HepG2 (cell line): Measurements from ENCODE around the gene ASB3. TPM values are rescaled to one million over a fixed set of nuclear protein-coding genes. Genes with fewer than 3 reads are reported as not detected.

Experiments
- ATAC-seq: fragments of 200-7000 bp; cut with Tn5 transposase; 3 replicates; pipeline ENCODE4 v1.9.1; 2020; ENCODE audit warnings: mild to moderate bottlenecking, moderate library complexity
- BruUV-seq: library from RNA; stranded (reverse); fragments of 400-500 nt; replicated peaks from 2 replicates; lab custom pipeline; 2021; lab: Mats Ljungman, UMichigan
- CTCF ChIA-PET: fragments of 300-600 bp; formaldehyde crosslinking; extraction: SDS; loops from one replicate; lab custom pipeline; 2021; ENCODE audit warnings: low total read pairs, inconsistent platforms, low intra/inter-chr PET ratio; lab: Yijun Ruan, JAX
- POLR2A ChIA-PET: fragments of 350-600 bp; sonication (Branson Sonifier 250); formaldehyde crosslinking; loops from one replicate; lab custom pipeline; 2020; ENCODE audit warnings: antibody characterized with exemption, inconsistent platforms; lab: Yijun Ruan, JAX
- DNase-seq: peaks from one replicate; pipeline ENCODE4 v3.0.0-alpha.2; 2015; ENCODE audit warnings: low spot score
- FAIRE-seq: peaks from 3 replicates; lab custom pipeline; 2011; peaks lifted over from hg19 to GRCh38; lab: Jason Lieb, UNC
- H2AFZ ChIP-seq: one replicate; pipeline ENCODE4 v1.6.1; 2011; ENCODE audit warnings: low read length, inconsistent platforms
- H3K27ac ChIP-seq: fragments of 300-600 bp; 3 replicates; pipeline ENCODE4 v1.8.0; 2011; ENCODE audit warnings: mixed run types, mild to moderate bottlenecking, mixed read lengths, low read length, inconsistent platforms; ENCODE audit not compliant: insufficient read depth; ENCODE audit errors: extremely low read length
- H3K27me3 ChIP-seq, 2 experiments: fragments of 200-600 bp in 1 of 2; 2 replicates in 1 of 2; 3 replicates in 1 of 2; pipeline versions ENCODE4 v1.6.0 to v1.8.0; 2011; ENCODE audit warnings: low read length in 2 of 2, mild to moderate bottlenecking in 2 of 2, moderate library complexity in 2 of 2, inconsistent platforms in 1 of 2; ENCODE audit not compliant: insufficient read depth in 2 of 2, control insufficient read depth in 1 of 2
- H3K36me3 ChIP-seq, 2 experiments: fragments of 200-600 bp in 1 of 2; replicated peaks in 1 of 2; 2 replicates in 1 of 2; 3 replicates in 1 of 2; pipeline versions ENCODE4 v1.5.1 to v1.8.0; 2011; ENCODE audit warnings: low read length in 2 of 2, inconsistent platforms in 1 of 2; ENCODE audit not compliant: insufficient read depth in 2 of 2, control insufficient read depth in 1 of 2
- H3K4me1 ChIP-seq: 2 replicates; pipeline ENCODE4 v1.5.1; 2012; ENCODE audit warnings: low read length, inconsistent platforms; ENCODE audit not compliant: insufficient read depth
- H3K4me2 ChIP-seq: 2 replicates; pipeline ENCODE4 v1.6.0; 2011; ENCODE audit warnings: low read depth, low read length, inconsistent platforms
- H3K4me3 ChIP-seq, 3 experiments: fragments of 200-600 bp in 1 of 3; sonication (generic), shearing (Covaris generic) in 1 of 3; replicated peaks in 1 of 3; 2 replicates each; pipeline ENCODE4 v1.5.1; 2011 to 2016; ENCODE audit warnings: low read length in 3 of 3, inconsistent platforms in 2 of 3, low read depth in 2 of 3, mild to moderate bottlenecking in 2 of 3, control low read depth in 1 of 3, mixed read lengths in 1 of 3; ENCODE audit not compliant: insufficient read depth in 1 of 3
- H3K79me2 ChIP-seq: one replicate; pipeline ENCODE4 v1.6.1; 2011; ENCODE audit warnings: low read length, inconsistent platforms; ENCODE audit not compliant: insufficient read depth
- H3K9ac ChIP-seq: 2 replicates; pipeline ENCODE4 v1.6.0; 2011; ENCODE audit warnings: mild to moderate bottlenecking, low read depth, low read length, inconsistent platforms; ENCODE audit not compliant: insufficient read depth
- H3K9me3 ChIP-seq: 2 replicates; pipeline ENCODE4 v1.5.1; 2012; ENCODE audit warnings: mild to moderate bottlenecking, low read length
- H4K20me1 ChIP-seq: 2 replicates; pipeline ENCODE4 v1.6.0; 2011; ENCODE audit warnings: inconsistent platforms, mild to moderate bottlenecking, low read length, moderate library complexity; ENCODE audit not compliant: insufficient read depth
- CAMTA2 ChIP-seq: sonication (generic); formaldehyde crosslinking; IDR thresholded peaks from 2 replicates; pipeline ENCODE4 v1.4.0; 2020; ENCODE audit warnings: mild to moderate bottlenecking, missing genetic modification reagents, borderline replicate concordance
- CEBPG ChIP-seq: IDR thresholded peaks from 2 replicates; pipeline ENCODE4 v1.6.1; 2016
- CHD2 ChIP-seq: IDR thresholded peaks from 2 replicates; pipeline ENCODE4 v1.6.1; 2011; ENCODE audit warnings: low read depth, low read length, improper control_type of control experiment
- CREBL2 ChIP-seq: sonication (generic); formaldehyde crosslinking; IDR thresholded peaks from 2 replicates; pipeline ENCODE4 v1.8.1; 2023; ENCODE audit warnings: missing genetic modification reagents, mild to moderate bottlenecking, borderline replicate concordance
- NPAS2 ChIP-seq: sonication (generic); formaldehyde crosslinking; IDR thresholded peaks from 2 replicates; pipeline ENCODE4 v1.8.0; 2022; ENCODE audit warnings: mild to moderate bottlenecking, missing genetic modification reagents, borderline replicate concordance
- RELA ChIP-seq: sonication (generic); formaldehyde crosslinking; IDR thresholded peaks from 2 replicates; pipeline ENCODE4 v1.4.0; 2020; ENCODE audit warnings: missing genetic modification reagents
- SMAD9 ChIP-seq: sonication (generic); formaldehyde crosslinking; IDR thresholded peaks from 2 replicates; pipeline ENCODE4 v1.5.1; 2020; ENCODE audit warnings: mild to moderate bottlenecking, missing genetic modification reagents
- SNRNP70 ChIP-seq: fragments of 200-400 bp; formaldehyde crosslinking; IDR thresholded peaks from 2 replicates; pipeline ENCODE4 v1.6.1; 2017; ENCODE audit warnings: mild to moderate bottlenecking, low read depth, low read length, moderate library complexity
- TEAD3 ChIP-seq: optimal IDR thresholded peaks from 2 replicates; pipeline ENCODE3; 2016; ENCODE audit warnings: borderline replicate concordance
- TOE1 ChIP-seq: sonication (generic); formaldehyde crosslinking; IDR thresholded peaks from 2 replicates; pipeline ENCODE4 v1.4.0; 2020; ENCODE audit warnings: mild to moderate bottlenecking, missing genetic modification reagents
- XBP1 ChIP-seq: sonication (generic); formaldehyde crosslinking; IDR thresholded peaks from 2 replicates; pipeline ENCODE4 v1.5.0; 2020; ENCODE audit warnings: missing genetic modification reagents
- ZNF160 ChIP-seq: sonication (generic); formaldehyde crosslinking; IDR thresholded peaks from 2 replicates; pipeline ENCODE4 v1.8.0; 2022; ENCODE audit warnings: mild to moderate bottlenecking, inconsistent platforms, missing genetic modification reagents
- ZNF292 ChIP-seq: sonication (generic); formaldehyde crosslinking; IDR thresholded peaks from 2 replicates; pipeline ENCODE4 v1.8.1; 2022; ENCODE audit warnings: mild to moderate bottlenecking, low read depth, missing genetic modification reagents, borderline replicate concordance
- ZNF431 ChIP-seq: sonication (generic); formaldehyde crosslinking; IDR thresholded peaks from 2 replicates; pipeline ENCODE4 v1.9.0; 2022; ENCODE audit warnings: missing genetic modification reagents, low read depth, mild to moderate bottlenecking, borderline replicate concordance
- ZNF451 ChIP-seq: sonication (generic); formaldehyde crosslinking; IDR thresholded peaks from 2 replicates; pipeline ENCODE4 v1.5.0; 2020; ENCODE audit warnings: mild to moderate bottlenecking, missing genetic modification reagents
- ZNF670 ChIP-seq: sonication (generic); formaldehyde crosslinking; IDR thresholded peaks from 2 replicates; pipeline ENCODE4 v1.8.0; 2022; ENCODE audit warnings: mild to moderate bottlenecking, missing genetic modification reagents, borderline replicate concordance
- WGBS: methylation state at CpG from one replicate; pipeline ENCODE4 v1.1.6; 2017; ENCODE audit warnings: low lambda C conversion rate; 5-methylcytosine and 5-hydroxymethylcytosine counted together
- in situ Hi-C: cut with HindIII; loops from 2 replicates; pipeline ENCODE4 v1.10.0; 2017; ENCODE audit warnings: low pct_unique_long_range_greater_than_20kb; ENCODE audit not compliant: extremely low pct_ligation_motif_present
- intact Hi-C: fragments of 100-400 bp; cut with micrococcal nuclease; formaldehyde crosslinking; loops from one replicate; pipeline ENCODE4 v1.10.0; 2022; ENCODE audit not compliant: unreplicated experiment
- polyA plus RNA-seq, 8 experiments: library from polyadenylated mRNA; depleted of rRNA in 3 of 8; stranded (reverse) in 7 of 8; unstranded in 1 of 8; fragments of >200 nt; fragmentation: Illumina TruSeq in 4 of 8; extraction: Trizol in 4 of 8; gene quantifications; 2 replicates each; pipeline versions ENCODE4 v1.2.1 to v1.2.3, GENCODE V29; 2011 to 2016; ENCODE audit warnings: low read depth in 4 of 8, missing spikeins in 1 of 8, mixed read lengths in 1 of 8; ENCODE audit not compliant: insufficient read depth in 1 of 8
- total RNA-seq, 5 experiments: library from RNA; depleted of rRNA; stranded (reverse); fragments of >200 nt; fragmentation: Illumina TruSeq; extraction: Trizol; gene quantifications; 2 replicates each; pipeline ENCODE4 v1.2.3, GENCODE V29; 2016; ENCODE audit warnings: low read depth in 1 of 5
- TF ChIP-seq, protein P1 (sequence below): sonication (generic); formaldehyde crosslinking; IDR thresholded peaks from 2 replicates; pipeline ENCODE4 v1.4.0; 2020; ENCODE audit warnings: missing genetic modification reagents
- TF ChIP-seq, protein P2 (sequence below): sonication (generic); formaldehyde crosslinking; IDR thresholded peaks from 2 replicates; pipeline ENCODE4 v1.4.0; 2020; ENCODE audit warnings: missing genetic modification reagents; ENCODE audit errors: not compliant biosample characterization
- TF ChIP-seq, protein P3 (sequence below): sonication (generic); formaldehyde crosslinking; IDR thresholded peaks from 2 replicates; pipeline ENCODE4 v1.5.0; 2020; ENCODE audit warnings: mild to moderate bottlenecking, missing genetic modification reagents

The ASB3 gene
- total and polyA plus RNA-seq, 2 of the 13 experiments (the other 11 are each of a cell fraction or from before 2014, with no cell fraction given), result 40.1 to 41.8 TPM

GRCh38 chr2:53755121-53755520 is 31.6 kb downstream of the ASB3 start:
- DNase-seq (no peak), ATAC-seq (no peak), FAIRE-seq (no peak)
- Histone ChIP-seq H3K4me3 (no peak overlapping the region), H3K4me1 (no peaks in the 10 kb centered on the region), H3K9me3 (no peaks in the 10 kb centered on the region), H3K4me2 (no peak overlapping the region), H3K27ac (no peak overlapping the region), H3K36me3 (peaks cover 6 to 22% of the 10 kb centered on the region in 2 experiments), H3K9ac (no peak overlapping the region), H4K20me1 (no peaks in the 10 kb centered on the region), H3K27me3 (no peaks in the 10 kb centered on the region), H2AFZ (no peak overlapping the region), H3K79me2 (no peaks in the 10 kb centered on the region)
- intact Hi-C loops (no loop called here), in situ Hi-C loops (no loop called here)
- BruUV-seq, result no TSS peak
- POLR2A ChIA-PET, result no interaction called here
- no peak for TF ChIP-seq ZNF670 (CRISPR knock-in tag)
- TF ChIP-seq ZNF431, result no peak
- no peak for TF ChIP-seq CREBL2 (CRISPR knock-in tag)
- no peak for TF ChIP-seq ZNF292 (CRISPR knock-in tag)
- no peak for TF ChIP-seq CAMTA2
- no peak for TF ChIP-seq TOE1 (CRISPR knock-in tag)
- no peak for TF ChIP-seq ZNF160 (CRISPR knock-in tag)
- TF ChIP-seq CEBPG (CRISPR knock-in tag), result no peak
- TF ChIP-seq TEAD3, result no peak
- TF ChIP-seq, protein P1, sequence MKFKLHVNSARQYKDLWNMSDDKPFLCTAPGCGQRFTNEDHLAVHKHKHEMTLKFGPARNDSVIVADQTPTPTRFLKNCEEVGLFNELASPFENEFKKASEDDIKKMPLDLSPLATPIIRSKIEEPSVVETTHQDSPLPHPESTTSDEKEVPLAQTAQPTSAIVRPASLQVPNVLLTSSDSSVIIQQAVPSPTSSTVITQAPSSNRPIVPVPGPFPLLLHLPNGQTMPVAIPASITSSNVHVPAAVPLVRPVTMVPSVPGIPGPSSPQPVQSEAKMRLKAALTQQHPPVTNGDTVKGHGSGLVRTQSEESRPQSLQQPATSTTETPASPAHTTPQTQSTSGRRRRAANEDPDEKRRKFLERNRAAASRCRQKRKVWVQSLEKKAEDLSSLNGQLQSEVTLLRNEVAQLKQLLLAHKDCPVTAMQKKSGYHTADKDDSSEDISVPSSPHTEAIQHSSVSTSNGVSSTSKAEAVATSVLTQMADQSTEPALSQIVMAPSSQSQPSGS (CRISPR knock-in tag), result no peak
- TF ChIP-seq SMAD9 (CRISPR knock-in tag), result no peak
- TF ChIP-seq XBP1 (CRISPR knock-in tag), result no peak
- TF ChIP-seq, protein P2, sequence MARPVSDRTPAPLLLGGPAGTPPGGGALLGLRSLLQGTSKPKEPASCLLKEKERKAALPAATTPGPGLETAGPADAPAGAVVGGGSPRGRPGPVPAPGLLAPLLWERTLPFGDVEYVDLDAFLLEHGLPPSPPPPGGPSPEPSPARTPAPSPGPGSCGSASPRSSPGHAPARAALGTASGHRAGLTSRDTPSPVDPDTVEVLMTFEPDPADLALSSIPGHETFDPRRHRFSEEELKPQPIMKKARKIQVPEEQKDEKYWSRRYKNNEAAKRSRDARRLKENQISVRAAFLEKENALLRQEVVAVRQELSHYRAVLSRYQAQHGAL, result no peak
- TF ChIP-seq, protein P3, sequence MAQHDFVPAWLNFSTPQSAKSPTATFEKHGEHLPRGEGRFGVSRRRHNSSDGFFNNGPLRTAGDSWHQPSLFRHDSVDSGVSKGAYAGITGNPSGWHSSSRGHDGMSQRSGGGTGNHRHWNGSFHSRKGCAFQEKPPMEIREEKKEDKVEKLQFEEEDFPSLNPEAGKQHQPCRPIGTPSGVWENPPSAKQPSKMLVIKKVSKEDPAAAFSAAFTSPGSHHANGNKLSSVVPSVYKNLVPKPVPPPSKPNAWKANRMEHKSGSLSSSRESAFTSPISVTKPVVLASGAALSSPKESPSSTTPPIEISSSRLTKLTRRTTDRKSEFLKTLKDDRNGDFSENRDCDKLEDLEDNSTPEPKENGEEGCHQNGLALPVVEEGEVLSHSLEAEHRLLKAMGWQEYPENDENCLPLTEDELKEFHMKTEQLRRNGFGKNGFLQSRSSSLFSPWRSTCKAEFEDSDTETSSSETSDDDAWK (CRISPR knock-in tag), result no peak
- TF ChIP-seq SNRNP70, result no peak
- TF ChIP-seq NPAS2 (CRISPR knock-in tag), result no peak
- TF ChIP-seq RELA (CRISPR knock-in tag), result no peak
- no peak for TF ChIP-seq CHD2
- no peak for TF ChIP-seq ZNF451 (CRISPR knock-in tag)
- 95% methylated on average over 2 of the region's 2 CpGs for WGBS
- CTCF ChIA-PET, result no interaction called here
